HPDE6-E6E7 (cell line): ENCODE data around the gene USP16.

Source experiments
- DNase-seq: peaks from one replicate; pipeline ENCODE4 v3.0.0; 2011; ENCODE audit warnings: missing footprints; ENCODE audit errors: extremely low spot score

USP16 gene

DNA sequence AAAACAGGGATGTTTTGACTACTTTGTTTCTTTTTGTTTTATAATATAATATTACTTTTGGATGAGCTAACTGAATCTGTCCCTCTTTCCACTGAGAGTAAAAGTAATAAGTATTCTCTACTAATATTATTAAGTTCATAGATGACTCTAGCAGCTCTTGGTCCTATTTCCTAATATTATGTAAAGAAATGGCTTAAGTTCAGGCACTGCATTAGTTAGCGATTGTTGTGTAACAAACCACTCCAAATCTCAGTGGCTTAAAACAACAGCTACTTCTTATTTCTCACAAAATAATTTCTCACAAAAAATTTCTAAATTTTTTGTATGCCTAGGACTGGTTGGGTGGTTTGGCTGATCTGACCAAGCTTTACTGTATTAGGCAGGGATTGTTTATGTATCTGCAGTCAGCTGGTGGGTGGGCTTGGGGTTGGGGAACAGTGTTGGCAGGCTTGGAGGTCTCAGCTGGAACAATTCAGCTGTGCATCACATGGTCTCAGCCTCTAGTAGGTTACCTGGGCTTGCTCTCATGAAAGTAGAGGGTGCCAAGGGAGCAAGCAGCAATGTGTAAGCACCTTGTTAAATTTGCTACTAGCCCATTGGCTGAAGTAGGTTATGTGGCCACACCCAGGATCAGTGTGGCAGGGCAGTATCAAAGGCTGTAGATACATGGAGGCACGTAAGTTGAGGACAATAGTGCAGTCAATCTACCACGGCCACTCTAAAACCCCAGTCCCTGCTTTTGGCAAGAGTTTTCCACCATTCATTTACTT lies 57.8 kb downstream of the USP16 start:
- DNase-seq: no peak

DNA sequence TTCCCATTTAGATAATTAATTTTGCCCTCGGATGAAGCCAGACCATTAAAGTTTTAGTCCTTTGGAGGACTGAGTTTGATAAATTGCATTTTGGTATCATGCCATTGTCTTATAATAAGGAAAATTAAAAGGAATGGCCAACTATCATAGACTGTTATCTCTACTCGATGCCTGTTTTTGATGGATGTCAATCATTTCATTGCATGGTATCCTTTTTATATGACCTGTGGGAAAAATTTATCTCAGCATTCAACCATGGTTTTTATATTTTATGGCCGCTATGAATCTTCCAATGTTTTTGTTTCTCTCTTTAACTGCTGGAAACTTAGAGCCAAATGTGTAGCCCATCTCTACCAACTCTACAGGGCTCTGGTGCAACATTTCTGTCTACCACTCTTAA lies 58.8 kb downstream of the USP16 start:
- DNase-seq: no peak

DNA sequence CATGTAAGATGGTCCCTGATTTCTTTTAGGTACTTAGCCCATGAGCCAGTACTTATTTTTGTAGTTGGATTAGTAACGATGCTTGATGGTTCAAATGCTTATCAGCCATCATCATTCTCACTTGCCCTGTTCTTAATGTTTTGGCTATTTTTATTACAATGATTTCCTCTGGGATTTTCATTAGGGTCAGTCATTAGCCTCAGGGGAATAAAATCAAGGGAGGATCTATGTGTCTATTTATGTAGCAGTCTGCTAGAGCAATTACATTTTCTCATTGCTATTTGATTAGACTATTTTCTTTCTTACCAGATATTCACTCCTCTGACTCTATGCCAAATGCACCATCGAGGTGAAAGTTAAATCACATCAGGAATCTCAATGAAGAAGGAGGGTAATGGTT lies 59.9 kb downstream of the USP16 start:
- no peak for DNase-seq

DNA sequence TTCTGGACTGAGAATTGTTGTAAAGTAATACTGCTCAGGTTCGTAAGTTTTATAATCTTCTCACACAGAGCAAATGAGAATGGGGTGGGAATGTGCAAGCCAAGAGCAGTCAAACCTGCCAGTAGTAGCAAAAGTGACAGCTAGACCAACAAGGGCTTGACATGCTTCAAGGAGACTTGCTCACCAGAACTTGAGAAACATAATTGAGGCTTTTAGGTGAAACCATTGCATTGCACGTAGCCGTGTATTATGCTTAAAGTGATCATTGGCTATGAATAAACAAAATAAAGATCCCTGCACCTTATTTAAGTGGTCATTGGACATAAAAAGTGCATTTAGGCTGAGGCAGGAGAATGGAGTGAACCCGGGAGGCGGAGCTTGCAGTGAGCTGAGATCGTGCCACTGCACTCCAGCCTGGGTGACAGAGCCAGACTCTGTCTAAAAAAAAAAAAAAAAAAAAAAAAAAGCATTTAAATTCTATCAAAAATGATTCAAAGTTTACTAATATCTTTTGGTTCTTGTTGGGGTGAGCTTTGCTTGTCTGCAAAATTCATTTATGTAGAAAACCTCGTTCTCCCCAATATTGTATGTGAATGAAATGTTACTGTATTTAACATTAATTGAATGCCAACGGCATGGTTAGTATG lies 60.8 kb downstream of the USP16 start:
- no peak for DNase-seq

DNA sequence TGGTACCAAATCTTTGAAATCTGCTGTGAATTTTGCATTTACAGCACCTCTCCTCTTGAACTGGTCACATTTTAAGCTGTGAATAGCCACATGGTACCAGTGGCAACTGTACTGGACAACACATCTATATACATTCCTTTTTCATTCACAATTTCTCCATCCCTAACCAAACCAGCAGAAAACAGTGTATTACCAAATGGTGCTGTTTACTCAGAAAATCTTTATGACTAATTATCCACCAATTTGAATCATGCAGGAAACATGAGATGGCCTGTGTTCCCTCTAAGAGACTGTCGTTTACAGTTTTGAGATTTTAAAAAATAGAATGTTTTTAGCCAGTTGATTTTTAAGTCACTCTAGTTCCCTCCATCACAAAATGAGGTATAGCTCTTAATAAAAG lies 66.6 kb downstream of the USP16 start:
- peak; percentile 57 for DNase-seq

DNA sequence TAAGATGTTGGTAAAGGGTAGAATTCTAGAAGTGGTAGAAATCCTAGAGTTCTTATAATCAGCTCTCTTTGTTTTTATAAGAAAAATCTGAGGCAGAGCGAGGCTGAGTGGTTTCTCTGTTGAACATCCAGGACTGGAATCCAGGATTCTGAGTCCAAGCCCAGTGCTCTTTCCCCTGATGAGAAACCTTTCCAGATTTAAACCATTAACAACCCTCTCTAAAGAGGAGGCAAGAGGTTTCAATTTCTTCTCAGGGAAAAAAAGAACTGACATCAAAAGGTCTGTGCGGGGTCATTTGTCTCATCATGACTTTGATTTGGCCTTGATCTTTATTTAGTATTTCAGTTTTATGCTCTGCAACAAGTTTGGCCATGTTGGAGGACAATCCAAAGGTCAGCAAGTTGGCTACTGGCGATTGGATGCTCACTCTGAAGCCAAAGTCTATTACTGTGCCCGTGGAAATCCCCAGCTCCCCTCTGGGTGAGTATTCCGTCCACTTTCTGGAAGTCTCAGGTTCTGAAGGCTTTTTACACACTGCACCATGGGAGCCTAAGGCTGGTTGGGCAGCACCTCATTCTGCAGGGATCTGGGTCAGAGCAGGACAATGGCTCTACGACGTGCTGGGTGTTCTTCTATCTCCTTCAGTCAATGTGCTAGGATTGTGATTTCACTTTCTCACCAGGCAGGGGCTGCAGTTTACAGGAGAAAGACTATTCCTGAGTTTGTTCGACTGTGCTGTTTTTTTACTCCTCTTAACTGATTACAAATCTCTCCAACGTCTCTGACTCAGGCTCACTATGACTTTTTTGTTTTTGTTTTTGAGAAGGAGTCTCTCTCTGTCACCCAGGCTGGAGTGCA lies 67.9 kb downstream of the USP16 start:
- no peak for DNase-seq

DNA sequence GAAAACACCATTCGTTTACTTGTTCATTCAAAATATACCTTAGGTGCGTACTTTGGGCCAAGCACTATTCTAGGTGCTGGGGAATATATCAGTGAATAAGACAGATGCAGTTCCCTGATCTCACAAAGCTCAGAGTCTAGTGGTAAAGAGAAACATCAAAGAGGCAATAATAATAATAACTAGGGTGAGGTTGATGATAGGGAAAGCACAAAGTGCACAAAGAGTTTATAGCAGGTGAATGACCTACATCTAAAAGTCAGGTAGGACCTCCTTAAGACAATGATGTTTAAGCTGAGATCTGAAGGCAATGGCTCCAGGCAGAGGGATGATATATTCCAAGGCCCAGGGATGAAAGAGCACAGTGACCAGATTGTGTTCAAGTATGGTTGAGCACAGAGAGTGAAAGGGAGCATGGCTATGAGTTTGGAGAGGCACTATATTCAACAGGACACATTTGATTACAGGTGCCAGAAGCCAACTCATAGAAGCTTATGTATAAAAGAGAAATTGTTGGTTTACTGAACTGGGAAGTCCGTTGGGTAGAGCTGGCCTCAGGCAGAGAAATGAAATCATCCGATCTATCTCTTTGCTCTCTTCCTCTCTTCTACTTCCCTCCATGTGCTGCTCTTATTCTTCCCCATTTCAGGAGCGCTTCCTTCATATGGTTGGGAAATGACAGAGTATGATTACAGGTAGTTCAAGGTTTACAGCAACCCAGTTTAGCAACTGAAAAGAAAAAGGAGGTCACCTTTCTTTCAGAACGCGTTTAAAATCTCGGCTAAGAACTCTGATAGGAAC lies 71.9 kb downstream of the USP16 start:
- DNase-seq: no peak

DNA sequence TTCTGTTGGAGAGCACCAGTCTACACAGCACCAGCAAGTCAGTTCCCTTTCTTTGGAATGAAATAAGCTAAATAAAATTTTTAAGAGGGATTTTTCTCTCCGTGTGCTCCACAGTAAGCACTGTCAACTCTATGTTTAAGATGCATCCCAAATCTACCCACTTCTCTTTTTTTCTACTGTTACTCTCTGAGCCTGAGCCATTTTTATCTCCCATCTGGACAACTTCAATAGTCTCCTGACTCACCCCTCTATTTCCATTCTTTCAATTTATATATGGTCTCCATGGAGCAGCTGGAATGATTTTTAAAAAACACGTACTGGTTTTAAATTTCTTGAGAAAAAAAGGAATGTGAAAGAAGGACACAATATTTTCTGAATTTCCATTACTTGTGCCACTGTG lies 73.7 kb downstream of the USP16 start:
- DNase-seq: no peak

DNA sequence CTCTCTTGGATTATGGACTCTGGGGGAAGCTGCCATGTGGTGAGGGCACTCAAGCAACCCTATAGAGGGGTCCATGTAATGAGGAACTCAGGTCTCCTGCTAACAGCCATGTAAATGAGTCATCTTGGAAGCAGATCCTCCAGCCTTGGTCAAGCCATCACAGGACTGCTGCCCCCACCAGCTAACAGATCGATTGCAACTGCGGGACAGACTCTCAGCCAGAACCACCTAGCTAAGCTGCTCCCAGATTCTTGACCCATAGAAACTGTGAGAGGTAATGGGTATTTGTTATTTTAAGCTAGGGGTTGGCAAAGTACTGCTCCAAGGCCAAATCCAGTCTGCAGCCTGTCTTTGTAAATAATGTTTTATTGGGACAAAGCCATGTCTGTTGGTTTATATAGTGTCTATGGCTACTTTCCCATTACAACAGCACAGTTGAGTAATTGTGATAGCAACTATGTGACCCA lies 78.4 kb downstream of the USP16 start:
- no peak for DNase-seq
